GM12878 (cell line): ENCODE measurements around the gene GZF1. TPM values are rescaled to one million over a fixed set of nuclear protein-coding genes. Genes with fewer than 3 reads are reported as not detected.

Experiments used
- BRCA1 ChIP-seq: IDR thresholded peaks from 2 replicates; pipeline ENCODE4 v1.6.1; 2011; ENCODE audit warnings: low read depth, low read length, improper control_type of control experiment
- CBX3 ChIP-seq: fragments of 200-600 bp; sonication (generic); IDR thresholded peaks from 2 replicates; pipeline ENCODE4 v1.6.1; 2016; ENCODE audit warnings: low read depth, borderline replicate concordance
- CREB1 ChIP-seq: IDR thresholded peaks from 2 replicates; pipeline ENCODE4 v1.6.1; 2012; ENCODE audit warnings: low read depth, mild to moderate bottlenecking, inconsistent platforms
- ESRRA ChIP-seq: IDR thresholded peaks from 2 replicates; pipeline ENCODE4 v1.6.1; 2012; ENCODE audit warnings: mild to moderate bottlenecking, low read length, improper control_type of control experiment
- HCFC1 ChIP-seq: fragments of 150-350 bp; IDR thresholded peaks from 2 replicates; pipeline ENCODE4 v1.6.1; 2014; ENCODE audit warnings: low read length
- NR2F1 ChIP-seq: fragments of 450-650 bp; conservative IDR thresholded peaks from 2 replicates; pipeline ENCODE4 v1.6.1; 2017; ENCODE audit warnings: mild to moderate bottlenecking
- RAD51 ChIP-seq: fragments of 450-650 bp; IDR thresholded peaks from 2 replicates; pipeline ENCODE4 v1.6.1; 2016; ENCODE audit warnings: moderate library complexity, mild to moderate bottlenecking, inconsistent platforms
- STAT1 ChIP-seq: fragments of 450-650 bp; conservative IDR thresholded peaks from 2 replicates; pipeline ENCODE4 v1.6.1; 2014; ENCODE audit warnings: antibody characterized with exemption, mild to moderate bottlenecking
- WRNIP1 ChIP-seq: IDR thresholded peaks from 2 replicates; pipeline ENCODE4 v1.6.1; 2011; ENCODE audit warnings: low read depth, low read length, improper control_type of control experiment, borderline replicate concordance
- YY1 ChIP-seq: IDR thresholded peaks from 2 replicates; pipeline ENCODE4 v1.6.1; 2011; ENCODE audit warnings: low read depth, mild to moderate bottlenecking, low read length
- ZNF207 ChIP-seq: fragments of 450-650 bp; IDR thresholded peaks from 2 replicates; pipeline ENCODE4 v1.6.1; 2014; ENCODE audit warnings: antibody characterized with exemption, mild to moderate bottlenecking, borderline replicate concordance
- ZNF24 ChIP-seq: fragments of 450-650 bp; IDR thresholded peaks from 2 replicates; pipeline ENCODE4 v1.6.1; 2017; ENCODE audit warnings: antibody characterized with exemption, mild to moderate bottlenecking
- polyA plus RNA-seq, 11 experiments: library from polyadenylated mRNA; depleted of rRNA in 4 of 11; unstranded in 6 of 11; stranded (reverse) in 5 of 11; fragments of >200 nt; fragmentation: Nextera tagmentation in 4 of 11; fragmentation: Illumina TruSeq in 1 of 11; extraction: Ambion mirVana in 4 of 11; extraction: Trizol in 1 of 11; gene quantifications; 1 replicate in 1 of 11; 2 replicates in 10 of 11; pipeline versions ENCODE4 v1.2.1 to v1.2.3, GENCODE V29; 2011 to 2016; ENCODE audit warnings: inconsistent platforms in 2 of 11, missing spikeins in 2 of 11, low read depth in 1 of 11
- total RNA-seq, 4 experiments: library from RNA; depleted of rRNA in 3 of 4; stranded (reverse); fragments of >200 nt in 3 of 4; fragmentation: Illumina TruSeq in 1 of 4; extraction: Trizol in 1 of 4; gene quantifications; 2 replicates each; pipeline versions ENCODE4 v1.2.1 to v1.2.3, GENCODE V29; 2013 to 2021
- TF ChIP-seq, protein P1 (sequence below): fragments of 450-650 bp; IDR thresholded peaks from 2 replicates; pipeline ENCODE4 v1.6.1; 2018; ENCODE audit warnings: borderline replicate concordance, mild to moderate bottlenecking; ENCODE audit not compliant: partially characterized antibody
- TF ChIP-seq, protein P2 (sequence below): fragments of 450-650 bp; IDR thresholded peaks from 2 replicates; pipeline ENCODE4 v1.6.1; 2014; ENCODE audit warnings: mild to moderate bottlenecking
- TF ChIP-seq, protein P3 (sequence below): IDR thresholded peaks from 2 replicates; pipeline ENCODE4 v1.6.1; 2012; ENCODE audit warnings: low read depth, low read length, improper control_type of control experiment
- TF ChIP-seq, protein P4 (sequence below): IDR thresholded peaks from 2 replicates; pipeline ENCODE4 v1.6.1; 2011; ENCODE audit warnings: low read depth, low read length, improper control_type of control experiment, borderline replicate concordance
- TF ChIP-seq, protein P5 (sequence below): fragments of 450-650 bp; IDR thresholded peaks from 2 replicates; pipeline ENCODE4 v1.6.1; 2017; ENCODE audit warnings: low read depth, mild to moderate bottlenecking, moderate library complexity
- TF ChIP-seq, protein P6 (sequence below): fragments of 450-650 bp; IDR thresholded peaks from 2 replicates; pipeline ENCODE4 v1.6.1; 2017; ENCODE audit warnings: mild to moderate bottlenecking, moderate library complexity

Gene GZF1
- total and polyA plus RNA-seq, 10 of the 15 experiments (the other 5 are each of a cell fraction or from before 2014, with no cell fraction given): 2.2 to 19.5 (median 9.7) TPM

DNA sequence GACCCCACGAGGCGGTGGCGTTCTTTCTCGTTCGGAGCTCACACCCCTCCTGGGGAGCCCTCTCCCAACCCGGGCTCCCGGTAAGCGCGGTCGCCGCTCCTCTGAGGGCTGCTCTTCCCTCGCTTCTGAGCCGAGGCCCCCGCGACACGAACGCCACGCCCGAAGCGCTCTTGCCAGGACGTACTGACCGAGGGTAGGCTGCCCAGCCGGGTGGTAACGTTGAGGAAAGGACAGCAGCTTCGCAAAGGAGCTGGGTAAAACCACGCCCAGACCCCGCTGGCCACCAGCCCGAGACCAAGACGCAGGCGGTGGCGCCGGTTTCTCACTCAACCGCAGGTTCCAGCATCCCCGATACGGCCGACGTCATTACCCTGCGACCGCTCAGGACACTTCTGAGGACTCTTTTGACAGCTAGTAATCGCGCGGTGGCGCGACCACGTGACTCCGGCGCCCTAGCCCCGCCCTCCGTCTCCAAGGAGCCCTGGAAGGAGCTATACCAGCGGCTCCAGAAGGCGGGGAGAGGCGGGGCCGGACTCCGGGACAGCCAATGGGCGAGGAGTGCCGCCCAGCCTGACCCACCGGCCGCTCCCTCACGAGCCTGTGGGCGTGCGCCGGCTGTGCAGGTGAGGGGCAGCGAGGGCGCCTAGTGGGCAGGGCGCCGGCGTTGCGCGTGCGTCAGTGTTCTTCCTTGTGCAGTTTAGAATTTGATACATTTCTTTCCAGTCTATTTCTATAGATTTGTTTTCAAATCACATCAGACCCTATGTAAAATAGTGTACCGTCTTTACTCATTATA, 4.0 kb upstream of the GZF1 start (continued):
- TF ChIP-seq YY1 (peak; percentile 35; the same call in 1 of the 2 replicates), STAT1 (0 out of 2 replicates have a peak, but pooled peaks have one; percentile 58), NR2F1 (peak; percentile 37), RAD51 (peak; percentile 98), BRCA1 (no peak), ZNF207 (no peak), CREB1 (peak; percentile 99), WRNIP1 (no peak), ESRRA (no peak), ZNF24 (no peak), HCFC1 (peak; percentile 74), CBX3 (no peak)
- TF ChIP-seq, protein P1, sequence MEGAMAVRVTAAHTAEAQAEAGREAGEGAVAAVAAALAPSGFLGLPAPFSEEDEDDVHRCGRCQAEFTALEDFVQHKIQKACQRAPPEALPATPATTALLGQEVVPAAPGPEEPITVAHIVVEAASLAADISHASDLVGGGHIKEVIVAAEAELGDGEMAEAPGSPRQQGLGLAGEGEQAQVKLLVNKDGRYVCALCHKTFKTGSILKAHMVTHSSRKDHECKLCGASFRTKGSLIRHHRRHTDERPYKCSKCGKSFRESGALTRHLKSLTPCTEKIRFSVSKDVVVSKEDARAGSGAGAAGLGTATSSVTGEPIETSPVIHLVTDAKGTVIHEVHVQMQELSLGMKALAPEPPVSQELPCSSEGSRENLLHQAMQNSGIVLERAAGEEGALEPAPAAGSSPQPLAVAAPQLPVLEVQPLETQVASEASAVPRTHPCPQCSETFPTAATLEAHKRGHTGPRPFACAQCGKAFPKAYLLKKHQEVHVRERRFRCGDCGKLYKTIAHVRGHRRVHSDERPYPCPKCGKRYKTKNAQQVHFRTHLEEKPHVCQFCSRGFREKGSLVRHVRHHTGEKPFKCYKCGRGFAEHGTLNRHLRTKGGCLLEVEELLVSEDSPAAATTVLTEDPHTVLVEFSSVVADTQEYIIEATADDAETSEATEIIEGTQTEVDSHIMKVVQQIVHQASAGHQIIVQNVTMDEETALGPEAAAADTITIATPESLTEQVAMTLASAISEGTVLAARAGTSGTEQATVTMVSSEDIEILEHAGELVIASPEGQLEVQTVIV: no peak
- TF ChIP-seq, protein P2, sequence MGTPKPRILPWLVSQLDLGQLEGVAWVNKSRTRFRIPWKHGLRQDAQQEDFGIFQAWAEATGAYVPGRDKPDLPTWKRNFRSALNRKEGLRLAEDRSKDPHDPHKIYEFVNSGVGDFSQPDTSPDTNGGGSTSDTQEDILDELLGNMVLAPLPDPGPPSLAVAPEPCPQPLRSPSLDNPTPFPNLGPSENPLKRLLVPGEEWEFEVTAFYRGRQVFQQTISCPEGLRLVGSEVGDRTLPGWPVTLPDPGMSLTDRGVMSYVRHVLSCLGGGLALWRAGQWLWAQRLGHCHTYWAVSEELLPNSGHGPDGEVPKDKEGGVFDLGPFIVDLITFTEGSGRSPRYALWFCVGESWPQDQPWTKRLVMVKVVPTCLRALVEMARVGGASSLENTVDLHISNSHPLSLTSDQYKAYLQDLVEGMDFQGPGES: peak; percentile 57; the same call in 1 of the 2 replicates
- TF ChIP-seq, protein P3, sequence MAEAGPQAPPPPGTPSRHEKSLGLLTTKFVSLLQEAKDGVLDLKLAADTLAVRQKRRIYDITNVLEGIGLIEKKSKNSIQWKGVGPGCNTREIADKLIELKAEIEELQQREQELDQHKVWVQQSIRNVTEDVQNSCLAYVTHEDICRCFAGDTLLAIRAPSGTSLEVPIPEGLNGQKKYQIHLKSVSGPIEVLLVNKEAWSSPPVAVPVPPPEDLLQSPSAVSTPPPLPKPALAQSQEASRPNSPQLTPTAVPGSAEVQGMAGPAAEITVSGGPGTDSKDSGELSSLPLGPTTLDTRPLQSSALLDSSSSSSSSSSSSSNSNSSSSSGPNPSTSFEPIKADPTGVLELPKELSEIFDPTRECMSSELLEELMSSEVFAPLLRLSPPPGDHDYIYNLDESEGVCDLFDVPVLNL: no peak; the same call in 1 of the 2 replicates
- TF ChIP-seq, protein P4, sequence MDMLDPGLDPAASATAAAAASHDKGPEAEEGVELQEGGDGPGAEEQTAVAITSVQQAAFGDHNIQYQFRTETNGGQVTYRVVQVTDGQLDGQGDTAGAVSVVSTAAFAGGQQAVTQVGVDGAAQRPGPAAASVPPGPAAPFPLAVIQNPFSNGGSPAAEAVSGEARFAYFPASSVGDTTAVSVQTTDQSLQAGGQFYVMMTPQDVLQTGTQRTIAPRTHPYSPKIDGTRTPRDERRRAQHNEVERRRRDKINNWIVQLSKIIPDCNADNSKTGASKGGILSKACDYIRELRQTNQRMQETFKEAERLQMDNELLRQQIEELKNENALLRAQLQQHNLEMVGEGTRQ: peak; percentile 85
- TF ChIP-seq, protein P5, sequence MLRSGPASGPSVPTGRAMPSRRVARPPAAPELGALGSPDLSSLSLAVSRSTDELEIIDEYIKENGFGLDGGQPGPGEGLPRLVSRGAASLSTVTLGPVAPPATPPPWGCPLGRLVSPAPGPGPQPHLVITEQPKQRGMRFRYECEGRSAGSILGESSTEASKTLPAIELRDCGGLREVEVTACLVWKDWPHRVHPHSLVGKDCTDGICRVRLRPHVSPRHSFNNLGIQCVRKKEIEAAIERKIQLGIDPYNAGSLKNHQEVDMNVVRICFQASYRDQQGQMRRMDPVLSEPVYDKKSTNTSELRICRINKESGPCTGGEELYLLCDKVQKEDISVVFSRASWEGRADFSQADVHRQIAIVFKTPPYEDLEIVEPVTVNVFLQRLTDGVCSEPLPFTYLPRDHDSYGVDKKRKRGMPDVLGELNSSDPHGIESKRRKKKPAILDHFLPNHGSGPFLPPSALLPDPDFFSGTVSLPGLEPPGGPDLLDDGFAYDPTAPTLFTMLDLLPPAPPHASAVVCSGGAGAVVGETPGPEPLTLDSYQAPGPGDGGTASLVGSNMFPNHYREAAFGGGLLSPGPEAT: peak; percentile 59; the same call in 1 of the 2 replicates
- TF ChIP-seq, protein P6, sequence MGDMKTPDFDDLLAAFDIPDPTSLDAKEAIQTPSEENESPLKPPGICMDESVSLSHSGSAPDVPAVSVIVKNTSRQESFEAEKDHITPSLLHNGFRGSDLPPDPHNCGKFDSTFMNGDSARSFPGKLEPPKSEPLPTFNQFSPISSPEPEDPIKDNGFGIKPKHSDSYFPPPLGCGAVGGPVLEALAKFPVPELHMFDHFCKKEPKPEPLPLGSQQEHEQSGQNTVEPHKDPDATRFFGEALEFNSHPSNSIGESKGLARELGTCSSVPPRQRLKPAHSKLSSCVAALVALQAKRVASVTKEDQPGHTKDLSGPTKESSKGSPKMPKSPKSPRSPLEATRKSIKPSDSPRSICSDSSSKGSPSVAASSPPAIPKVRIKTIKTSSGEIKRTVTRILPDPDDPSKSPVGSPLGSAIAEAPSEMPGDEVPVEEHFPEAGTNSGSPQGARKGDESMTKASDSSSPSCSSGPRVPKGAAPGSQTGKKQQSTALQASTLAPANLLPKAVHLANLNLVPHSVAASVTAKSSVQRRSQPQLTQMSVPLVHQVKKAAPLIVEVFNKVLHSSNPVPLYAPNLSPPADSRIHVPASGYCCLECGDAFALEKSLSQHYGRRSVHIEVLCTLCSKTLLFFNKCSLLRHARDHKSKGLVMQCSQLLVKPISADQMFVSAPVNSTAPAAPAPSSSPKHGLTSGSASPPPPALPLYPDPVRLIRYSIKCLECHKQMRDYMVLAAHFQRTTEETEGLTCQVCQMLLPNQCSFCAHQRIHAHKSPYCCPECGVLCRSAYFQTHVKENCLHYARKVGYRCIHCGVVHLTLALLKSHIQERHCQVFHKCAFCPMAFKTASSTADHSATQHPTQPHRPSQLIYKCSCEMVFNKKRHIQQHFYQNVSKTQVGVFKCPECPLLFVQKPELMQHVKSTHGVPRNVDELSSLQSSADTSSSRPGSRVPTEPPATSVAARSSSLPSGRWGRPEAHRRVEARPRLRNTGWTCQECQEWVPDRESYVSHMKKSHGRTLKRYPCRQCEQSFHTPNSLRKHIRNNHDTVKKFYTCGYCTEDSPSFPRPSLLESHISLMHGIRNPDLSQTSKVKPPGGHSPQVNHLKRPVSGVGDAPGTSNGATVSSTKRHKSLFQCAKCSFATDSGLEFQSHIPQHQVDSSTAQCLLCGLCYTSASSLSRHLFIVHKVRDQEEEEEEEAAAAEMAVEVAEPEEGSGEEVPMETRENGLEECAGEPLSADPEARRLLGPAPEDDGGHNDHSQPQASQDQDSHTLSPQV: no peak
